Left ventricle myocardium inferior (tissue), 1 donor: ENCODE data around the gene CERK. TPM values are rescaled to one million over a fixed set of nuclear protein-coding genes. Genes with fewer than 3 reads are reported as not detected.
"Not testable (repeated sequence)": the region's sequence is repeated elsewhere in the genome, so short reads cannot be mapped to it uniquely, and the experiment has no call there.

ENCODE experiments used
- DNase-seq: peaks from one replicate; pipeline ENCODE4 v3.0.0-alpha.2; 2020
- H3K27ac ChIP-seq: fragments of 200-600 bp; replicated peaks from 2 replicates; pipeline ENCODE4 v1.8.0; 2021
- H3K27me3 ChIP-seq: fragments of 200-600 bp; 2 replicates; pipeline ENCODE4 v1.8.0; 2021; ENCODE audit warnings: low read depth
- H3K36me3 ChIP-seq: fragments of 200-600 bp; 2 replicates; pipeline ENCODE4 v1.8.0; 2021
- H3K4me1 ChIP-seq: fragments of 200-600 bp; 2 replicates; pipeline ENCODE4 v1.8.0; 2021
- H3K4me3 ChIP-seq: fragments of 200-600 bp; 2 replicates; pipeline ENCODE4 v1.8.0; 2021; ENCODE audit warnings: mild to moderate bottlenecking, moderate library complexity
- H3K9me3 ChIP-seq: fragments of 200-600 bp; replicated peaks from 2 replicates; pipeline ENCODE4 v1.8.0; 2021
- CTCF ChIP-seq: fragments of 200-600 bp; IDR thresholded peaks from 2 replicates; pipeline ENCODE4 v1.8.0; 2021; ENCODE audit warnings: antibody characterized with exemption, mild to moderate bottlenecking, borderline replicate concordance
- intact Hi-C: fragments of 100-400 bp; cut with micrococcal nuclease; formaldehyde crosslinking; loops from one replicate; pipeline ENCODE4 v1.11.0; 2022
- long read RNA-seq: library from polyadenylated mRNA; unstranded; transcript quantifications from one replicate; pipeline ENCODE4 v2.0.0, GENCODE V29; 2021
- total RNA-seq: library from RNA; stranded (reverse); fragmentation: NEBNext Ultra II Directional; extraction: Animal tissue kit (Norgen Biotek cat#: 25700); gene quantifications from one replicate; pipeline ENCODE4 v1.2.1, GENCODE V29; 2021
- donor health status: DM: no; HTN: yes; CAD: no; lungs with severe emphysema.

Gene CERK
- total RNA-seq, result 76.9 TPM
- long read RNA-seq, full-length matches to known transcripts, result 216 of 269 reads
- long read RNA-seq, partial matches to known transcripts, result 22 of 269 reads
- long read RNA-seq, other reads (novel, unspliced or antisense), result 31 of 269 reads

DNA sequence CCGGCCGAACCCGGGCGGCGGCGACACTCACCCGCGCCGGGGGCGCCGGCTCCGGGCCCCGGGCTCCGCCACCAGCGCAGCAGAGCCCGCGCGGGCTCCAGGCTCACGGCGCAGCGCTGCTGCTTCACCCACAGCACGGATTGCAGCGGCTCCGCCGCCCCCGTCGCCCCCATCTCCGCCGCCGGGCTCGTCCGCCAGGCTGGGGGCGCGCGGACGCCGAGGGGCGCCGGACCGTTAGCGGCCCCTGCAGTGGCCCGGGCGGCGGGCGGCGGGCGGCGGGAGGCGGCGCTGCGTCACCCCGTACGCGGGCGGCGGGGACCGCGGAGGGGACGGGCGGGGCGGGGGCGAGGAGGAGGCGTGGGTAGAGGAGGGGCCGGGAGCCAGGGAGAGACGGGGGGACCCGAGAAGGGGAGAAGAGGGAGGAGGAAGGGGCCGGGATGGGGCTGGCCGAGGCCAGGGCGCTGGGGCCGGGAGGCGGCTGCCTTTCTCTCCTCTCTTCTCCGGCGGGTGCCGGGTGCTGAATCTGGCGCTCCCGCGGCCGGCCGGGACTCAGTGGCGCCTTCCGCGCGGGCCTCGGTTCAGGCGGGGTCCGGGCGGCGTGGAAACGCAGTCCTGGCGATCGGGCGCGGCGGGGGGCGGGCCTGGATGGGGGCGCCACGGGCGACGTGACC is at the start of gene CERK:
CERK (minus strand) TSS at position 277 of the 671 bp plus-strand sequence; CDS start at position 173, 104 bp downstream.
- Histone ChIP-seq H3K27me3 (no peaks in the 10 kb centered on the region), H3K27ac (peak within 1 kb of the TSS; percentile 98), H3K4me3 (peak within 1 kb of the TSS; percentile 96), H3K36me3 (no peaks in the 10 kb centered on the region), H3K9me3 (no peaks in the 10 kb centered on the region), H3K4me1 (peaks cover 91% of the 10 kb centered on the region)
- intact Hi-C loops, result no loop called here
- no peak for TF ChIP-seq CTCF
- peak; percentile 82 for DNase-seq

GRCh38 chr22:46783721-46784120 is 45.7 kb upstream of the CERK start:
- H3K27me3 ChIP-seq, result no peaks in the 10 kb centered on the region
- no peak for TF ChIP-seq CTCF
- no peaks in the 10 kb centered on the region for H3K9me3 ChIP-seq
- no peak overlapping the region for H3K27ac ChIP-seq
- no peaks in the 10 kb centered on the region for H3K36me3 ChIP-seq
- intact Hi-C loops, result no loop called here
- peaks cover 14% of the 10 kb centered on the region for H3K4me1 ChIP-seq
- no peak for DNase-seq
- no peak overlapping the region for H3K4me3 ChIP-seq

DNA sequence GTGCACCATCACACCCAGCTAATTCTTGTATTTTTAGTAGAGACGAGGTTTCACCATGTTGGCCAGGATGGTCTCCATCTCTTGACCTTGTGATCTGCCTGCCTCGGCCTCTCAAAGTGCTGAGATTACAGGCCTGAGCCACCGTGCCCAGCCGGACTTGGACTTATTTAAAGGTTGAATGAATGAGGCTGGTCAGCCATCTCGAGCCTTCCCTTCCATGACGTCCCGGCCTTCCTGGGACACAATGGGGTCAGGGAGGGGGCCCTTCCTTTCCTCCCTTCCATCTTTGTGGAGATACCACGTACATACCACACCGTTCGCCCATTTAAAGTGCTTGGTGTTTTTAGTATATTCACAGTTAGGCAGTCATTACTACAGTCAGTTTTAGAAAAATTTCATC is 44.1 kb upstream of the CERK start:
- intact Hi-C loops, H3K27me3 ChIP-seq, H3K36me3 ChIP-seq, DNase-seq, H3K9me3 ChIP-seq, H3K27ac ChIP-seq, H3K4me3 ChIP-seq: not testable (repeated sequence)
- peaks cover 13% of the 10 kb centered on the region for H3K4me1 ChIP-seq

DNA sequence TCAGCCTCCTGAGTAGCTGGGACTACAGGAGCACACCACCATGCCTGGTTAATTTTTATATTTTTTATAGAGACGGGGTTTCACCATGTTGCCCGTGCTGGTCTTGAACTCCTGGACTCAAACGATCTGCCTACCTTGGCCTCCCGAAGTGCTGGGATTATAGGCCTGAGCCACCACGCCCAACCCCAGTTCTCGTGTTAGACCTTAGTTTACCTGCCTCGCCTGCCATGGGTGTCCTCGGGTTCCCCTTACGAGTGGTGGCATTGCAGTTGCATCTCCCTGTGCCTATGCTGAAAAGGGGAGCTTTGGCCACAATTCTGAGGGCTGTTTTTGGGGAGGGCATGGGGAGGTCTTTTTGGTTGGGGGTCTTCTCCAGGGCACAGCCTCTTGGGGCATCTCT is 43.2 kb upstream of the CERK start:
- no peak overlapping the region for H3K27ac ChIP-seq
- H3K4me3 ChIP-seq, result no peak overlapping the region
- peaks cover 22% of the 10 kb centered on the region for H3K4me1 ChIP-seq
- H3K9me3 ChIP-seq, result no peaks in the 10 kb centered on the region
- no peak for TF ChIP-seq CTCF
- intact Hi-C loops, result no loop called here
- no peak for DNase-seq
- H3K27me3 ChIP-seq, result no peaks in the 10 kb centered on the region
- H3K36me3 ChIP-seq, result no peaks in the 10 kb centered on the region

GRCh38 chr22:46780453-46780852 is 42.4 kb upstream of the CERK start:
- intact Hi-C loops, result no loop called here
- Histone ChIP-seq H3K4me1 (peaks cover 30% of the 10 kb centered on the region), H3K27ac (peak overlapping the region; percentile 9), H3K9me3 (no peaks in the 10 kb centered on the region), H3K4me3 (no peak overlapping the region), H3K36me3 (no peaks in the 10 kb centered on the region), H3K27me3 (no peaks in the 10 kb centered on the region)
- TF ChIP-seq CTCF, result no peak
- no peak for DNase-seq

DNA sequence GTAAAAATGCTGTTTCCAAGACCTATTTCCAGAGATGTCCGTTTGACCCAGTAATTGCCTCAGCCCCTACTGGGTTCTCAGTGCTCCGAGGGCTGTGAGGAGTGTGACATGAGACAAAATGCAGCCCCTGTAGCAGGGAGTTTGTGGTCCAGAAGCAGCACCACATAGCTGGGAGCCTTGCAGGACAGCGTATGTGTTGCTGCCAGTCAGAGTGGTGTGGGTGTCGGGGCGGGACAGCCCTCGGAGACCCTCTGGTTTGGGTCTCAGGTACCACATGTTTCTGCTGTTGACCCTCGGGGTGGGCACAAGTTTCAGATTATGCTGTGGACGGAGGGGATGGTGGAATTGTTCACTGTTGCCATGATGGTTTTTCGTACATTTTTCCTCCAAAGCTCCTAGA is 41.6 kb upstream of the CERK start:
- Histone ChIP-seq H3K9me3 (no peaks in the 10 kb centered on the region), H3K36me3 (no peaks in the 10 kb centered on the region), H3K4me3 (no peak overlapping the region), H3K4me1 (peaks cover 38% of the 10 kb centered on the region), H3K27me3 (no peaks in the 10 kb centered on the region), H3K27ac (no peak overlapping the region)
- DNase-seq, result no peak
- no peak for TF ChIP-seq CTCF
- intact Hi-C loops, result no loop called here
